Muscle of back (tissue), 11 donors: ENCODE measurements around the gene CABP4. TPM values are rescaled to one million over a fixed set of nuclear protein-coding genes. Genes with fewer than 3 reads are reported as not detected.
"Not testable (repeated sequence)": the region's sequence is repeated elsewhere in the genome, so short reads cannot be mapped to it uniquely, and the experiment has no call there.

ENCODE experiments used
- DNase-seq, 3 donors: peaks; one replicate each; pipeline versions ENCODE4 v3.0.0 to v3.0.0-alpha.2; 2013
- polyA plus RNA-seq, 10 donors: library from polyadenylated mRNA; unstranded; fragments of 120-200 nt; gene quantifications; one replicate each; pipeline ENCODE4 v1.2.1, GENCODE V29; 2013; ENCODE audit not compliant: insufficient read length in 10 of 10

The CABP4 gene
- polyA plus RNA-seq, 10 donors = 0.26 to 1.8 (median 0.94) TPM

DNA sequence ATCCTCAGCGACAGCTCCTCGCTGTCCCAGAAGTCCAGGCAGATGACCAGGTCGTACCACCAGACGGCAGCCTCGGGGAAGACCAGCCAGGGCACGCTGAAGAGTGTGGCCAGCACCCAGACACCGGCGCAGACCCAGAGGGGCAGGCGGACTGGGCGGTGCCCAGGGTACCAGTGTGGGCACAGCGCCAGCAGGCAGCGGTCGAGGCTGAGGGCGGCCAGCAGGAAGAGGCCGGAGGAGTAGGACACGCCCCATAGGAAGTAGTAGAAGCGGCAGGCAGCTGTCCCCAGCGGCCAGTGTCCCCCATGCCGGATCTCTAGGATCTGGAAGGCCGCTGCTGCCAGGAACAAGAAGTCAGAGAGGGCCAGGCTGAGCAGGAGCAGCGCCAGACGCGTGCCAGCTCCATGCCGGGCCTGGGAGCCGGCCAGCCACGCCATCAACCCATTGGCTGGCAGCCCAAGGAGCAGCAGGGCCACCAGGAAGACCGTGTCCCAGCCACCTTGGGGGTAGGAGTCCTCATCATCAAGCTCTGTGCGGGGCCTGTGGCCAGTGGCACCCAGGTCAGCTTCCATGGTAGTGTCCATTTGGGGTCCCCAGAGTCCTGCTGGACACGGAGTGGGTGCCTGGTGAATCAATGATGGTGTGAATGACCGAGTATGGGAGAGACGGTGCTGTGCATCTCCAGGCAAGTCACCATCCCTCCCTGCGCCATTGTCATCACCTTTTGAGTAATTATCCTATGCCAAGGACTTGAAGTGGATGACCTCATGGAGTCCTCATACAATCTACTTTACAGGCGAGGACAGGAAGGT is 2.8 kb upstream of the CABP4 start, which contains the start of gene GPR152:
TSS of gene GPR152 (minus strand) at position 589 of the 812 bp plus-strand sequence. CDS start at position 584, 5 bp downstream.
- DNase-seq = peak in 1 of 3 donors; percentile 19

GRCh38 chr11:67453816-67454732 is 1.1 kb upstream of the CABP4 start:
- no peak for DNase-seq

DNA sequence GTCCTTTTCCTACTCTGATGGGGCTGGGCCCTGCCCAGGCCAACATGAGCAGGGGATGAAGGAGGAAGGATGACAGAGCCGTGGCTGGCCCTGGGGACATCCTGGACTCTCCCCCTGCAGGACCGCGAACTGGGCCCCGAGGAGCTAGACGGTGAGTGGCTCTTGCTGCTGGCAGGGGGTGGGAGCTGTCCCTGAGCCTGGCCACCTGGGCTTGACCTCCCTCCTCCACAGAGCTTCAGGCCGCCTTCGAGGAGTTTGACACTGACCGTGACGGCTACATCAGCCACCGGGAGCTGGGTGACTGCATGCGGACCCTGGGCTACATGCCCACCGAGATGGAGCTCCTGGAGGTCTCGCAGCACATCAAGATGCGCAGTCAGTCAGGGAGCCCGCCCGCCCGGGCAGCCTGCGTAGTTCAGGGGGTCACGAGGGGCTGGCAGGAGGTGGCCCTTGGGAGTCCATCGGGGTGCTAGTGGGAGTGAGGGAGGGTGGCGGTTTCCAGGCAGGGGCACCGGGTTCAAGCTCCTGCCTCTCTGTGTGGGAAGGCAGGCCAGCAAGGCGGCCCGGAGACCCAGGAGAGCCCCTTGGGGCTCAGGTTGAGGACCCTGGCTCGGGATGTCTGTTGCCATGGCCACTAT is 1.0 kb downstream of the CABP4 start:
- DNase-seq = no peak

DNA sequence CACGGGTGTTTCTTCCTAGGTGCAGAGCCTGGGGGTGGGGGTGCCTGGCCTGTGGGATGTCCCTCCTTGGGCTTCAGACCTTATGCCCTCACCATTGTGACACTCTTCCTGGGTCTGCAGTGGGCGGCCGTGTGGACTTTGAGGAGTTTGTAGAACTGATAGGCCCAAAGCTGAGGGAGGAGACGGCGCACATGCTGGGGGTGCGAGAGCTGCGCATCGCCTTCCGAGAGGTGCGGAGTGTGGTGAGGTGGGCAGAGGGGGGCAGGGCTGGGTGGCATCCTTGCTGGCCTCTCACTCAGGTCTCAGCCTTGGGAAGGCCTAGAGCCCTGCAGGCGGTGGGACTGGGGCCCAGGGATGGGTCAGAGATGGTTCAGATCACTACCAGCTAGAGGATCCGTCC is 2.3 kb downstream of the CABP4 start:
- no peak for DNase-seq

DNA sequence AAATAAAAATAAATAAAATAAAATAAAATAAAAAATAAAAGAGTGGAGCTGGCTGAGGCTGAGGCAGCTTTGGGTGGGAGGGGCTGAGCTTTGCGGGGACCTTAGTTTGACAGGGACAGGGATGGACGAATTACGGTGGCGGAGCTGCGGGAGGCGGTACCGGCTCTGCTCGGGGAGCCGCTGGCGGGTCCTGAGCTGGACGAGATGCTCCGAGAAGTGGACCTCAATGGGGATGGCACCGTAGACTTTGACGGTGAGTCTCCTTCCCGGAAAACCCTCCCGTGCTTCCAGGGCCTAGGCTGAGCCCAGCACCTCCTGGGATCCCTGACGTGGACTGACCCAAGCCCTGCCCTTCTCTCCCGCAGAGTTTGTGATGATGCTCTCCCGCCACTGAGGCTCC is 3.1 kb downstream of the CABP4 start:
- DNase-seq = no peak

GRCh38 chr11:67463186-67463585 is 8.0 kb downstream of the CABP4 start:
- DNase-seq = no peak

DNA sequence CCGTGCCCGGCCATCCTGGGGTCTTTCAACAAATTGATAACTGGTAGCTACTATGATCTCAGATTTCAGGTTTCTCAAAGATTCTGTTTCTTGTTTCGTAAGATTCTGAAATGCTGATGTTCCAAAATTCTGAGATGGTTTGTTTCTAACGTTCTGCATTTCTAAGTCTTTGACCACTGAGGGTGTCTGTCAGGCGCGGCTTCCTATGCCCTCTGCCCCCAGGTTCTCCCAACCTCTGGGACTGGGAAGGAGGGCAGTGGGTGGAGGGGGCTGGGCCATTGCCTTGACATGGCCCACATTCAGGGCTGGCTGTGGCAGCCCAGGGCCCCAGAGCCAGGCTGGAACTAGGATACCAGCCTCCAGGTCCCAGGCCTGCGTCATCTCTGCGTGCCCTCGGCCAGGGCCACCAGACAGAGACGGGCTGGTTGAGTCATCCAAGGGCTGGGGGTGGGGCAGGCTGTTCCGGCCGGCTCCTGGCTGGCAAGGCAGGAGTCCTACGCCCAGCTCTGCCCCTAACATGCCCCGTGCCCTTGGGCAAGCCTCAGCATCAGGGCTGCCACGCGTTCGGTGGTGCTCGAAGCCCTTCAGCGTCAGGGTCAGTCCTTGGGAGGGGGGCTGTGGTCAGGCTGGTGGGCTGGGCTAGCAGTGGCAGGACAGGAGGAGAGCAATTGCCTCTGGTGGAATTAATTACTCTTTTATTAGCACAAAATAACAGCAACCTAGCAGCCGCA is 8.7 kb downstream of the CABP4 start:
- no peak for DNase-seq

DNA sequence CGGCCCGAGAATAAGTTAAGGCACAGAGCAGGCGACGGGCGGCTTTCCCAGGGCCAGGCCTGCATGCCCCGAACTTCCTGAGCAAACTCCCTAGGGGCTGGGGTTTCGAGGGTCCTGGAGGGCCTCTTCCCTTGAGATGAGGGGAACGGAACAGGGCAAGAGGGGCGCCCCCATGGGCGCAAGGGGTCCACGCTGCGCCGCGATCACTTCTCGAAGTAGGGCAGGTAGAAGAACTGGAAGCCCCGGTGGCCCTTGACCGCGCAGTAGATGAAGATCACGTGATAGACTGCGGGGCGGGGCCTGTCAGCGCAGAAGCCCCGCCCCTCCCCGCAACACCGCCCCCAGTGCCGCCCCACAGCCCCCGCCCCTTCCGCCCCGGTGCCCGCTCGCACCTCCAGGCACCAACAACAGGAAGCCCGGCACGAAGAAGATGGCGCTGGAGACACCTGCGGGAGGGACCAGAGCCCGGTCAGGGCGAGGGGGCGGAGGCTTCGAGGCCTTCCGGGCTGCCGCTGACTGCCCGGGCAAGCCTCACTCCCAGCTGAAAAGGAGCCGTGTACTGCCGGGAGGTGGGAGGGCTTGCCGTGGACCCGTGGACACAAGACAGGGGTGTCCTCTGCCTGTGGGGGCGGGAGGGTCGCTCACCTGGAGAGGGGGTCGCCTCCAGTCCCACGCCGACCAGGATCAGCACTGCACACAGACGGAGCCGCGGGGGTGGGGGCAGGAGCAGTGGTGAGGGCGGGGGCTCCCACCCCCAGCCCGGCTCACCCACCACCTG is 9.4 kb downstream of the CABP4 start:
- peak; percentile 47 to 78 (median 66) for DNase-seq

DNA sequence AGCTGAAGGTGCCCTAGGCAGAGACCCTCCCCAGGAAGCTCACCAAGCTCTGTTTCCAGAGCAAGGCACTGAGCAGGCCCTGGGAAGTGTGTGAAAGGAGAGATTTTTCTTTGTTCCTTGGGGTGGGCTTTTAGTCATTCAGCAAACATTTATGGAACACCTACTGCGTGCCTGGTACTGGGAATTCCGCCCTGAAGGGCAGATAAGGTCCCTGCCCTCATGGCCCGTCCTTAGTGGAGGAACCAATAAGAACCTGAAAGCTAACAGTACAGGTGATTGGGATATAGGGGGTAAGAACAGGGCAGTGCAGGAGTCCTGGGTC is 10.0 kb downstream of the CABP4 start:
- DNase-seq = peak in 1 of 3 donors; percentile 17

DNA sequence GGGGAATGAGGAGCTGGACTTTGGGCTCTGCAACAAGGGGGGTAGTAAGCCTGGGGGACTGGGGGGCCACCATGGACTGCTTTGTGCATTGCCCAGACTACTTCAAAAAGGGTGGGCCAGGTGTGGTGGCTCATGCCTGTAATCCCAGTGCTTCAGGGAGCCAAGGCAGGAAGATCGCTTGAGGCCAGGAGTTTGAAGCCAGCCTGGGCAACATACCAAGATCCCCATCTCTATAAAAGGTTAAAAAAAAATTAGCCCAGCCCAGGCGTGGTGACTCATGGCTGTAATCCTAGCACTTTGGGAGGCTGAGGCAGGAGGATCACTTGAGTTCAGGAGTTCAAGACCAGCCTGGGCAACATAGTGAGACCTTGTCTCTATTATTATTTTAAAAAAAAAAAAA is 10.4 kb downstream of the CABP4 start:
- not testable (repeated sequence) for DNase-seq

GRCh38 chr11:67466367-67466766 is 11.2 kb downstream of the CABP4 start:
- no peak for DNase-seq

DNA sequence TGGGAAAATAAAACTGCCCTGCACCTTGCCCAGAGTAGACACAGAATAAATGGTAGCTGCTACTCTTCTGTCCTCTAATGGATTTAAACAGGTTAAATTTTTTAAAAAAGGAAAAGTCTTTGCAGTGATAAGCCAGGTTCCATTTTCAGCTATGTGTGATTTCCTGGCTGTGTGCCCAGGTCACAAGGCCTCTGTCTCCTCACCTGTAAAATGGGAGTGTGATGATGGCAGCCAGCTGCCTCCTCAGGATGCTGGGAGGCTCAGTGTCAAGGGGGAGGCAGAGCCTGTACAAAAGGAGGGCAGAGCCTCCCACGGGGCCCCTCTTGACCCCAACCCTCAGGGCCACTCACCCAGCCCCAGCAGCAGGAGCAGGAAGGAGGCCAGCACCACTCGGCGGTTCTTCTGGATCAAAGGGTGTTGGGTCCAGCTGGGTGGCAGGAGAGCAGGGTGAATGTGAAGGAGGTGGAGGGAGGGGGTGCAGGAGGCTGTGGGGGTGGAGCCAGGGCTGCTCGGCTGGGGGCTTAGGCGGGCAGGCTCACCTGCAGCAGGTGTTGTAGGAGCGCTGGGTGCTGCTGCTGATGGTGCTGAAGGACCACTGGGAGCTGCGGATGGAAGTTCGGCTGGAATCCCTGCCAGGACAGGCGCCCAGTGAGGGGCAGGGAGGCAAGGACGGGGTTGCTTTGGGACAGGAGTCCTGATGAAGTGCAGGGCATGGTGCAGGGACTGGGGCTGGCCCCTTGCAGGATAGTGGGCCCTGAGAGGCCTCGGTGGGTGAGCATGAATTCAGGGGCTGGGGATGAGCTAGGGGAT is 12.0 kb downstream of the CABP4 start:
- DNase-seq = no peak

GRCh38 chr11:67468056-67468455 is 12.9 kb downstream of the CABP4 start:
- no peak for DNase-seq

DNA sequence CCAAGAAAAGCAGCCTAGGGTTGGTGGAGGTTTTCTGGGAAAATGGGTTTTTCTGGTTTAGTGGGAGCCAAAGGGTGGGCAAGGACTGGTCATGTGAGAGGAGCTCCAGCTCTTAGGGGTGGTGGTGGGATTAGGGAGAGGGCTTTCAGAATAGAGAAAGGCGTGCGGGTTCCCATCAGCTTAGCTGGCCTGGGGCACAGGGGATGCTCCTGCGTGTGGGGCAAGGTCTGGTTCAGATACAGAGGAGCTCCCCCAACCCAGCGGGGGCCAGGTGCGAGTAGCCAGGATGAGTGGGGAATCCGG is 13.3 kb downstream of the CABP4 start:
- DNase-seq = no peak

- peak; percentile 91 to 96 (median 93) for DNase-seq
Observed at GRCh38 chr11:67468759-67469507, 13.8 kb downstream of the CABP4 start, which contains the start of gene TMEM134. Gene TMEM134 (minus strand): TSS chr11:67469251. CDS start chr11:67469192, 59 bp downstream.

DNA sequence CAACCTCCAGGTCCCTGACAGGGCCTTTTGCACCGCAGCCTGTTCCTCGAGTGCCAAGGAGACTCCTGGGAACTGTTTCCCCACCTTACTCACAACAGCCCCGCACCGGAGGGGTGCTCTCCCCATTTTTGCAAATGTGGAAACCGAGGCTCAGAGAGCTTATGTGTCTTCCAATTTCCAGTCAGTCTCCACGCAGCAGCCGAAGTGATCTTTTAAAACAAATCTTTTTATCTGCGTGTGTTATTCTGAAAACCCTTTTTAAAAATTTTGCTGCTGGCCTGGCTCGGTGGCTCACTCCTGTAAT is 14.3 kb downstream of the CABP4 start:
- DNase-seq = no peak

GRCh38 chr11:67470337-67471002 is 15.3 kb downstream of the CABP4 start:
- DNase-seq = no peak

DNA sequence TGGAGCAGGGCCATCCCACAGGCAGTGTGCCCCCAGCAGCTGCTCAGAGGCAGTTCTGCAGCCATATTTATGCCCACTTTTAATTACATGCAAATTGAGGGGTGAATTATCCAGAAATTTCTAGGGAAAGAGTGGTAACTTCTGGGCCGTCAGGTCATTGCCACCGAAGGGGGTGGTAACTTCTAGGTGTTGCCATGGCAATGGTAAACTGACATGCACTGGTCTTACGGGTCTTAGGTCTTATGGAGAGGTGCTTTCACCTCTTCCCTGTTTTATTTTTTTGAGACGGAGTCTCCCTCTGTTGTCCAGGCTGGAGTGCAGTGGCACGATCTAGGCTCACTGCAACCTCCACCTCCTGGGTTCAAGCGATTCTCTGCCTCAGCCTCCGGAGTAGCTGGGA is 17.7 kb downstream of the CABP4 start:
- DNase-seq = no peak

GRCh38 chr11:67476692-67477091 is 21.5 kb downstream of the CABP4 start:
- not testable (repeated sequence) for DNase-seq
